Activated naive CD8-positive, alpha-beta T cell treated with anti-CD3 and anti-CD28 coated beads, Interleukin-2, amount 50 U/mL, for 24 hours (primary cell): ENCODE results near the gene RAB24.

Experiments used
- ATAC-seq: fragments of 150-1000 bp; cut with Tn5 transposase; one replicate; pipeline ENCODE4 v1.10.0; 2021
- DNase-seq: peaks from one replicate; pipeline ENCODE4 v3.0.0; 2021
- H3K27ac Mint-ChIP-seq: one replicate; pipeline ENCODE4 v1.8.0; 2021; ENCODE audit warnings: mild to moderate bottlenecking, mixed read lengths
- H3K27me3 Mint-ChIP-seq: one replicate; pipeline ENCODE4 v1.8.0; 2021; ENCODE audit warnings: mixed read lengths
- H3K36me3 Mint-ChIP-seq: one replicate; pipeline ENCODE4 v1.8.0; 2021; ENCODE audit warnings: low read depth, mixed read lengths
- H3K4me1 Mint-ChIP-seq: one replicate; pipeline ENCODE4 v1.8.0; 2021; ENCODE audit warnings: mixed read lengths
- H3K4me3 Mint-ChIP-seq: one replicate; pipeline ENCODE4 v1.8.0; 2021; ENCODE audit warnings: mild to moderate bottlenecking, moderate library complexity, mixed read lengths
- H3K9me3 Mint-ChIP-seq: one replicate; pipeline ENCODE4 v1.8.0; 2021; ENCODE audit warnings: mixed read lengths

RAB24 gene

DNA sequence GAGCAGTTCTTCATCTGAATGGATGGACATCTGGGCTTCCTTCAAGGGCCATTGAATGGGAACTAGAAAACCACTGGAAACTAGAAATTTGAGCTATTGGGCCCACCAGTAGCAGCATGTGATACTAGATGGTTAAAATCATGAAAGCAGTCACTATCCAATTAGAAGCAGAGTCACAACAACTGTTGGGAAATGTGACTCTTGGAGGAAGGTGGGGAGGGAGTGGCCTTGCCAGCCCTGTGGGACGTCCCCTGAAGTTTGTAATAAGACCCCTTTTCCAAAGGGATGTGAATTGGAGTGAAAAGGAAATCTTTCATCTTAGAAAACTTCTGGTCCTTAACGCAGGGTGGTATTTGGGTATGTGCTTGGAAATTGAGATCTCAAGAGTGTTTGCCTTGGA is 5.6 kb downstream of the RAB24 start:
- Mint-ChIP-seq H3K4me1 (peaks cover 69% of the 10 kb centered on the region), H3K27ac (no peak overlapping the region), H3K4me3 (no peak overlapping the region), H3K36me3 (peaks cover 44% of the 10 kb centered on the region), H3K9me3 (no peaks in the 10 kb centered on the region), H3K27me3 (no peaks in the 10 kb centered on the region)
- ATAC-seq = no peak
- DNase-seq = no peak

DNA sequence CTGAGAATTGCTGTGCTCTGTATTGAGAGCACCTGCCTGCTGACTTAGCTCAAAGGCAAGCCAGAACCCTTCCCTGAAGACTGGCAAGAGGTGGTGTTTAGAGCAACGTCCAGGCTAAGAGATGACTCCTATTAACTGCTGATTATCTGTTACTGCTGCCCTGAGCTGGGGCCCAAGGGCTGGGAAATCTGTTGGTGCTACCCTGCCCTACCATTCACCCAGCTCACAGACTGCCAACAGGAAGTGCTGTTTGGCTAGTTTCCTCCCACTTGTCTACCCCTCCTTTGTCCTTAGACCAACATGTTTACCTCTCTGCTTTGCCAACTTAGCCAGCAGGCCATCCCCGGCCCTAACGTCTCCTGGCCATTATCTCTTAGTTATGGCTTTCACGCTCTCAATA is 6.9 kb downstream of the RAB24 start:
- Mint-ChIP-seq H3K27ac (peak overlapping the region; percentile 72), H3K4me3 (no peak overlapping the region), H3K27me3 (no peaks in the 10 kb centered on the region), H3K4me1 (peaks cover 60% of the 10 kb centered on the region), H3K9me3 (no peaks in the 10 kb centered on the region), H3K36me3 (peaks cover 51% of the 10 kb centered on the region)
- DNase-seq (no peak), ATAC-seq (no peak)

DNA sequence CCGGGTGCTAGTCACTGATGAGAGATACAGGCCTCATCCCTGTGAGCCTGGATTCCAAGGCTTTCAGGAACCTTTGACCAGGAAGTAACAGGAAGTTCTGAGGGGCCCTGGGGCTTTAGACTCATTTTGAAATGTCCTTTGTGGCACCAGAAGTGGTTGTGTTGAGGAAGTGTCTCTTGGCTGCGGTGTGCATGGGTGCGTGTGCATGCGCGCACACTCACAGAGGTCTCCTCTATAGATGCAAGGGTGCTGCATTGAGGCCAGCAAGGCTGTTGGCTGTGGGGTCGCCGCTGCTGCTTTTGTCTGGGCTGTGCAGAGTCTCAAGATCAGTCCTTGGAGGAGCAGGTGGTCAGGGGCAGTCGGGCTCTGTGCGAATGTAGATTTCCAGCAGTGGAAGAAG is 7.6 kb downstream of the RAB24 start:
- Mint-ChIP-seq H3K27ac (peak overlapping the region; percentile 72), H3K4me1 (peaks cover 55% of the 10 kb centered on the region), H3K4me3 (no peak overlapping the region), H3K27me3 (no peaks in the 10 kb centered on the region), H3K9me3 (no peaks in the 10 kb centered on the region), H3K36me3 (peaks cover 50% of the 10 kb centered on the region)
- ATAC-seq (no peak), DNase-seq (no peak)

DNA sequence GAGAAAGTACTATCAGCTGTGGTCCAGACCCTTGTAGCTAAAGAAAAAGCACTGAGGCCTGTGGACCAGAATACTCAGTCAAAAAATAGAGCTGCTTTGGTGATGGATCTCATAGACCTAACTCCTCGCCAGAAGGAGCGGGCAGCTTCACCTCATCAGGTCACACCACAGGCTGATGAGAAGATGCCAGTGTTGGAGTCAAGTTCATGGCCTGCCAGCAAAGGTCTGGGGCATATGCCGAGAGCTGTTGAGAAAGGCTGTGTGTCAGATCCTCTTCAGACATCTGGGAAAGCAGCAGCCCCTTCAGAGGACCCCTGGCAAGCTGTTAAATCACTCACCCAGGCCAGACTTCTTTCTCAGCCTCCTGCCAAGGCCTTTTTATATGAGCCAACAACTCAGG is 8.9 kb downstream of the RAB24 start:
- ATAC-seq (no peak), DNase-seq (no peak)
- no peaks in the 10 kb centered on the region for H3K27me3 Mint-ChIP-seq
- peaks cover 49% of the 10 kb centered on the region for H3K36me3 Mint-ChIP-seq
- H3K9me3 Mint-ChIP-seq = no peaks in the 10 kb centered on the region
- H3K4me1 Mint-ChIP-seq = peaks cover 46% of the 10 kb centered on the region
- no peak overlapping the region for H3K4me3 Mint-ChIP-seq
- no peak overlapping the region for H3K27ac Mint-ChIP-seq

DNA sequence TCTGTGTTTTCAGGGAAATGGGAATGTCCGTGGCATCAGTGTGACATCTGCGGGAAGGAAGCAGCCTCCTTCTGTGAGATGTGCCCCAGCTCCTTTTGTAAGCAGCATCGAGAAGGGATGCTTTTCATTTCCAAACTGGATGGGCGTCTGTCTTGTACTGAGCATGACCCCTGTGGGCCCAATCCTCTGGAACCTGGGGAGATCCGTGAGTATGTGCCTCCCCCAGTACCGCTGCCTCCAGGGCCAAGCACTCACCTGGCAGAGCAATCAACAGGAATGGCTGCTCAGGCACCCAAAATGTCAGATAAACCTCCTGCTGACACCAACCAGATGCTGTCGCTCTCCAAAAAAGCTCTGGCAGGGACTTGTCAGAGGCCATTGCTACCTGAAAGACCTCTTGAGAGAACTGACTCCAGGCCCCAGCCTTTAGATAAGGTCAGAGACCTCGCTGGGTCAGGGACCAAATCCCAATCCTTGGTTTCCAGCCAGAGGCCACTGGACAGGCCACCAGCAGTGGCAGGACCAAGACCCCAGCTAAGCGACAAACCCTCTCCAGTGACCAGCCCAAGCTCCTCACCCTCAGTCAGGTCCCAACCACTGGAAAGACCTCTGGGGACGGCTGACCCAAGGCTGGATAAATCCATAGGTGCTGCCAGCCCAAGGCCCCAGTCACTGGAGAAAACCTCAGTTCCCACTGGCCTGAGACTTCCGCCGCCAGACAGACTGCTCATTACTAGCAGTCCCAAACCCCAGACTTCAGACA is 9.5 kb downstream of the RAB24 start:
- no peak overlapping the region for H3K27ac Mint-ChIP-seq
- no peak overlapping the region for H3K4me3 Mint-ChIP-seq
- no peak for DNase-seq
- no peaks in the 10 kb centered on the region for H3K9me3 Mint-ChIP-seq
- peaks cover 53% of the 10 kb centered on the region for H3K36me3 Mint-ChIP-seq
- no peak for ATAC-seq
- peaks cover 40% of the 10 kb centered on the region for H3K4me1 Mint-ChIP-seq
- no peaks in the 10 kb centered on the region for H3K27me3 Mint-ChIP-seq

DNA sequence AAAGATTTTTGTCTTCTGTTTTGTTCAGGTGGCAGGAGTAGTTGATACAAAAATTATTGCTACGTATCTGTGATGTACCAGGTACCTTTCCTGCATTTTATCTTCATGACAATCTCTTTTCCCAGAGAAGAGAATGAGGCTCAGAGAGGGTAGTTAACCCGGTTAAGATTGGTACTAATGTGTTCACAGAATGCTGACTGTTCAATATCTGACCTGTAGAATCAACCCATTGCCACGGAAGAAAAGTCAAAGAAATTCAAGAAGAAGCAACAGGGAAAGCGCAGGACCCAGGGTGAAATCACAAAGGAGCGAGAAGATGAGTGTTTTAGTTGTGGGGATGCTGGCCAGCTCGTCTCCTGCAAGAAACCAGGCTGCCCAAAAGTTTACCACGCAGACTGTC is 11.8 kb downstream of the RAB24 start:
- DNase-seq = no peak
- Mint-ChIP-seq H3K9me3 (no peaks in the 10 kb centered on the region), H3K4me1 (peaks cover 23% of the 10 kb centered on the region), H3K27me3 (no peaks in the 10 kb centered on the region), H3K4me3 (no peak overlapping the region), H3K36me3 (peaks cover 49% of the 10 kb centered on the region), H3K27ac (no peak overlapping the region)
- ATAC-seq = no peak

DNA sequence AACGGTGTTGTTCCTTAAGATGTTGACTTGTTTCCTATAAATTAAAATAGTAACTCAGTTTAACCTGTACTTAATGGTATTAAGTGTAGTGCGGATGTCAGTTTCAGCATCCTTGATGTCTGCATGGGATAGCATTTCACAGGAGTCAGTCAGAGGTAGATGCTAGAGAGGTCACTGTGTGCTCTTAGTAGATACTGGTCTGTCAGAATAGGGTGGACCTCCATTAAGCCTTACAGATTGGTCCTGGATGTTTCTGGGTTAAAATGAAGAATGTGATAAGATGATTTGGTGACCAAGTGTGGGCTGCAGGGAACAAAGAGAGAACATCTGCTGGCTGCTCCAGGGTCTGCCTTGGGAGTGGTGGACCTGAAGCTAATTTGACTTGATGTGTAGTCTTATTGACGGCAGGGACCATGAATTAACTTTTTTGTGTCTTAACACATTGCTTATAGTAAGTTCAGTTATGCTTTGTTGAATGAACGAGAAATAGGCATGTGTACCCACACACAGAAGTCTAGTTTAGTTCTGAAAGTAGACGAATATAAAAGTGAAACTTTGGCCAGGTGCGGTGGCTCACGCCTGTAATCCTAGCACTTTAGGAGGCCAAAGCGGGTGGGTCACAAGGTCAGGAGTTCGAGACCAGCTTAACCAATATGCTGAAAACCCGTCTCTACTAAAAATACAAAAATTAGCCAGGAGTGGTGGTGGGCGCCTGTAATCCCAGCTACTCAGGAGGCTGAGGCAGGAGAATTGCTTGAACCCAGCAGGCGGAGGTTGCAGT is 12.5 kb downstream of the RAB24 start:
- H3K4me3 Mint-ChIP-seq = no peak overlapping the region
- peaks cover 16% of the 10 kb centered on the region for H3K4me1 Mint-ChIP-seq
- ATAC-seq (no peak), DNase-seq (no peak)
- no peaks in the 10 kb centered on the region for H3K9me3 Mint-ChIP-seq
- H3K27me3 Mint-ChIP-seq = no peaks in the 10 kb centered on the region
- H3K36me3 Mint-ChIP-seq = peaks cover 48% of the 10 kb centered on the region
- H3K27ac Mint-ChIP-seq = no peak overlapping the region

DNA sequence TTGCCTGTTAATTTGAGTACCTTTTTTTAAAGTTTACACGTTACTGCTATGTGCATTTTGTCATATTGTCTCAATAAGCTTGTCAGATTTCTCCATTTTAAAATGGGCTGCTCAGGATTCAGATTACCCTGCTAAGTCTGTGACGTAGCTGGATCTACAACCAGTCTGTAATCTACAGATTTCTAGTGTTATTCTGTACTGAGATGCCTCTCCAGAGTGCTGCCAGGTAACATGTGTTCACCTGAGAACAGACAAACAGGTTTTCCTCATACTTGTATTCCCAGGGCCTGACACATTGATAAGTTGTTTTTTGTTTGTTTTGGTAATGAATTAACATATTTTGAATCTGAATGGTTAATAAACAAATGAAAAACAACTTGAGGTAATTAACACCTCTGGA is 15.3 kb downstream of the RAB24 start:
- ATAC-seq (no peak), DNase-seq (no peak)
- Mint-ChIP-seq H3K4me3 (no peak overlapping the region), H3K27ac (no peak overlapping the region), H3K36me3 (peaks cover 41% of the 10 kb centered on the region), H3K9me3 (no peaks in the 10 kb centered on the region), H3K27me3 (no peaks in the 10 kb centered on the region), H3K4me1 (peaks cover 4% of the 10 kb centered on the region)

DNA sequence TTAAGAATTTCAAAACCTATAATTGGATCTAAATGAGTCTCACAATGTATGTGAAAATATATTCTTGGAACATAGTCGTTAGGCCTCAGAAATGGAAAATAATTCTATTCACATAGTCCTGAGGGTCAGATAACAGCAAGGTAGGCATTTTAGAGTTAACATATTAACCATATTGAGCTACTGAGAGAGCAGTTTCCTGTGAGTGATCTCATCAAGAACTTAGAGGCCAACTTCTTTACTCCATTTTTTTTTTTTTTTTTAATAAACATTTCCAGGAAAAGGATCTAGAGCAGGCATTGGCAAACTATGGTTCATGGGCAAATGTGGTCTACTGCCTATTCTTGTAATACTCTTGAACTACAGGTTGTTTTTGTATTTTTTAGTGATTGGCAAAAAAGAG is 26.6 kb downstream of the RAB24 start:
- Mint-ChIP-seq H3K4me3 (no peak overlapping the region), H3K36me3 (peaks cover 40% of the 10 kb centered on the region), H3K4me1 (peaks cover 2% of the 10 kb centered on the region), H3K9me3 (no peaks in the 10 kb centered on the region), H3K27ac (peak overlapping the region; percentile 52), H3K27me3 (no peaks in the 10 kb centered on the region)
- ATAC-seq (no peak), DNase-seq (no peak)

DNA sequence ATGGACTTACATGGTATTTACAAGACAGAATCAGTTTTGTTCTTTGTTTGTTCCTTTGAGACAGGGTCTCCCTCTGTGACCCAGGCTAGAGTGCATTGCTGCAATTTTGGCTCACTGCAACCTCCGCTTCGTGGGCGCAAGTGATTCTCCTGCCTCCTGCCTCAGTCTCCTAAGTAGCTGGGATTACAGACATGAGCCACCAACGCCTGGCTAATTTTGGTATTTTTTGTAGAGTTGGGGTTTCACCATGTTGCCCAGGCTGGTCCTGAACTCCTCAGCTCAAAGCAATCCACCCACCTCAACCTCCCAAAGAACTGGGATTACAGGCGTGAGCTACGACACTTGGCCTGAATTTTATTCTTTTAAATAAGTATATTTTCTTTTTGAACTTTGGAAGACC is 27.6 kb downstream of the RAB24 start:
- no peak overlapping the region for H3K27ac Mint-ChIP-seq
- no peak overlapping the region for H3K4me3 Mint-ChIP-seq
- H3K4me1 Mint-ChIP-seq = peaks cover 2% of the 10 kb centered on the region
- H3K27me3 Mint-ChIP-seq = no peaks in the 10 kb centered on the region
- DNase-seq (no peak), ATAC-seq (no peak)
- H3K9me3 Mint-ChIP-seq = no peaks in the 10 kb centered on the region
- peaks cover 38% of the 10 kb centered on the region for H3K36me3 Mint-ChIP-seq

DNA sequence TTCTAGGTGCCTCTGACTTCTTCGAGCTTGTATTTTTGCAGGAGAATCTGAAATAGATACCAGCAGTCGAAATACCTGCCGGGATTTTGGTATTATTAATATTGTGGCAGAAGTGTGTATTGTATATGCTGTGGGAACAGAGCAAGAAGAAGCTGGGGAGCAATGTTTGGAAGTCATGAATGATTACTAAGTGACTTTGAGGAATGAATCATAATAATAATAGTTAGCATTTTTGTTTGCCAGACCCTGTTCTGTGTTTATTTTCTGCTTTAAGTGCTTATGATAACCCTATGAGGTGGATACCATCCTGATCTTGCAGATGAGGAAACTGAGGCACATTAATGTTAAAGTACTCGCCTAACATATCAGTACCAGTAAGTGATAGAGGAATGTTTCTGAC is 32.4 kb downstream of the RAB24 start:
- no peaks in the 10 kb centered on the region for H3K27me3 Mint-ChIP-seq
- no peak overlapping the region for H3K4me3 Mint-ChIP-seq
- H3K27ac Mint-ChIP-seq = no peak overlapping the region
- ATAC-seq (no peak), DNase-seq (no peak)
- H3K4me1 Mint-ChIP-seq = no peaks in the 10 kb centered on the region
- H3K36me3 Mint-ChIP-seq = peaks cover 43% of the 10 kb centered on the region
- no peaks in the 10 kb centered on the region for H3K9me3 Mint-ChIP-seq

DNA sequence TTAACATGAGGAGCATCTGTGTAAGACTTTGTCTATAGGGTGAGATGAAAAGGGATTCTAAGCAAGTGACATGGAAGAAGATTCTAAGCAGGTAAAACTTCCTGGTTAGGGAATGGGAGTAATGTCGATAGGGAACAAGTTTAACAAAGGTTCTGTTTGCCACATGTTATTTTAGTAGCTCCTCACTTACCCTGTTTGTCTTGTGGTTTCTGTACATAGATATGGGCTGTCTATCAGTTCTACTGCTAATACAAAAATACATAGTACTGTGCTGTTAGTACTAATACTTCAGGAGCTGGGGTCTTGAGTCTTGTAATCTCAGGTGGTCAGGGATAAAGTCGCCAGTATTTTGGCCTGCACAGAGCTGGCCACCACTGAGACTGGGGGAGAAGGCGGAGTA is 32.9 kb downstream of the RAB24 start:
- Mint-ChIP-seq H3K36me3 (peaks cover 43% of the 10 kb centered on the region), H3K4me3 (no peak overlapping the region), H3K4me1 (no peaks in the 10 kb centered on the region), H3K27me3 (no peaks in the 10 kb centered on the region), H3K27ac (peak overlapping the region; percentile 0), H3K9me3 (no peaks in the 10 kb centered on the region)
- ATAC-seq (no peak), DNase-seq (no peak)

DNA sequence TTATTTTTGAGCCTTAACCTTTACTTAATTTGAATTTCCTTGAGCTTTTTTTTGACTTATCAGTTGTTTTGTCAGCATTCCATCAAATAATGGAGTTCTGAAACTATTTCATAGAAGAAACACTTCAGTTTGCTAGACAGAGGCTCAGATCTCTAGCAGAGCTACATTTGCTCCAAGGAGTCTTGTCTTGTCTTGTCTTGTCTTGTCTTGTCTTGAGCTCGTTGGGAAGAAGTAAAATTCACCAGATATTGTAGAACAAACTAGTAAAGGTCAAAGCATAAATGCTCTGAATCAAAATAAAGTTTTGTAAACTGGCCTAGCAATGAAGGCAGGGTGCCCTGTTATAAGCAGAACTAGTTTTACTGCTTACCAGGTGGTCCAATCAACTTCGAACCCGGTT is 33.5 kb downstream of the RAB24 start:
- Mint-ChIP-seq H3K4me1 (no peaks in the 10 kb centered on the region), H3K27ac (no peak overlapping the region), H3K9me3 (no peaks in the 10 kb centered on the region), H3K4me3 (no peak overlapping the region), H3K36me3 (peaks cover 39% of the 10 kb centered on the region), H3K27me3 (no peaks in the 10 kb centered on the region)
- ATAC-seq = no peak
- no peak for DNase-seq

DNA sequence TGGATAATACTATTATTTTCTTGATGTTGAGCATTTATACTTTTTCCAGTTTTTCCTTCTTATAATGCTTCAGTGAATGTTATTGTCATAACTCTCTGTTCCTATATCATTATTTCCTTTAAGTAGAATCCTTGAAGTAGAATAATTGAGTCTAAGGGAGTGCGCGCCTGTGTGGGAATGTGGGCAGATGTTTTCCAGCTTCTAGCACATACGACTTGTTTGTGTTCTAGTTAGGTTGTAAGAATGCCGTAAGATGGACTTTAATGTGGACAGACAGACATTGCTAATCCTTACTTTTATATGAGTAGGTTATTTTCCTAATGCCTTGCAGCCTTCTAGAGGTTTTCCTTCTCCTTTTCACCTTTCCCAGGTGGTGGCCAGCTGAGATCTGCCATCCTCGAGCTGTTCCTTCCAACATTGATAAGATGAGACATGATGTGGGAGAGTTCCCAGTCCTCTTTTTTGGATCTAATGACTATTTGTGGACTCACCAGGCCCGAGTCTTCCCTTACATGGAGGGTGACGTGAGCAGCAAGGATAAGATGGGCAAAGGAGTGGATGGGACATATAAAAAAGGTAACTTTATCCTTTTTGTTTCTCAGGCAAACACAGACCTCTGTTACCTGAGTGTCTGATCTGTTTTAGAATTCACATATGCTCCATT is 34.2 kb downstream of the RAB24 start:
- Mint-ChIP-seq H3K9me3 (no peaks in the 10 kb centered on the region), H3K4me3 (no peak overlapping the region), H3K27me3 (no peaks in the 10 kb centered on the region), H3K36me3 (peaks cover 38% of the 10 kb centered on the region), H3K4me1 (no peaks in the 10 kb centered on the region), H3K27ac (no peak overlapping the region)
- ATAC-seq (no peak), DNase-seq (no peak)

DNA sequence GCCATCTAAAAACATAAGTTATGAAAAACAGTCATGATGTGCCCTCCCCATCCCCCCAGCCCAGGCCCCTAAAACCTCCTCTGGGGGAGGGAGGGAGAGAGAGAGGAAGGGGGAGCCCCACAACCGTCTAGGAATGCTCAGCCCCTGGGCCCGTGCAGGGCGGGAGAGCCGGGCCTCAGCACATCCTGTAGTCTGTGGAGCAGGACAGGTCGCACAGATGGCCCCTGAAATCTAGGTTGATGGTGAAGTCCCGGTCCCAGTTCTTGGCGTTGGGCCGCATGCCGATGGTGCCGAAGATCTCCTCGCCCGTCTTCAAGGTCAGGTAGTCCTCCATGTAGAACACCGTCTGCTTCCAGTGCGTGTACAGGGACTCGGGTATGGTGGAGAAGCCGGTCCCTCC is 38.1 kb downstream of the RAB24 start:
- ATAC-seq (no peak), DNase-seq (no peak)
- Mint-ChIP-seq H3K27me3 (no peaks in the 10 kb centered on the region), H3K9me3 (no peaks in the 10 kb centered on the region), H3K4me3 (no peak overlapping the region), H3K4me1 (no peaks in the 10 kb centered on the region), H3K27ac (no peak overlapping the region), H3K36me3 (peaks cover 39% of the 10 kb centered on the region)
